ENCODE results near the gene WIPF3.

WIPF3 gene

GRCh38 chr7:29848941-29849340, 42.6 kb downstream of the WIPF3 start:
- DNase-seq: no peak

GRCh38 chr7:29851487-29851886, 45.2 kb downstream of the WIPF3 start:
- DNase-seq: no peak

GRCh38 chr7:29852457-29852856, 46.1 kb downstream of the WIPF3 start:
- no peak for DNase-seq

GRCh38 chr7:29853072-29853471, 46.8 kb downstream of the WIPF3 start:
- no peak for DNase-seq

GRCh38 chr7:29853789-29854188, 47.5 kb downstream of the WIPF3 start:
- DNase-seq: no peak

- no peak for DNase-seq
Measured at GRCh38 chr7:29854257-29854938, 48.1 kb downstream of the WIPF3 start.

GRCh38 chr7:29857654-29858053, 51.3 kb downstream of the WIPF3 start:
- no peak for DNase-seq

GRCh38 chr7:29858191-29858951, 52.1 kb downstream of the WIPF3 start:
- peak; percentile 16 for DNase-seq

- no peak for DNase-seq
Measured at GRCh38 chr7:29859104-29859503, 52.8 kb downstream of the WIPF3 start.

GRCh38 chr7:29859524-29860185, 53.3 kb downstream of the WIPF3 start:
- DNase-seq: no peak

GRCh38 chr7:29860186-29860585, 53.9 kb downstream of the WIPF3 start:
- no peak for DNase-seq

GRCh38 chr7:29861884-29862283, 55.6 kb downstream of the WIPF3 start:
- no peak for DNase-seq

GRCh38 chr7:29864656-29865055, 58.3 kb downstream of the WIPF3 start:
- DNase-seq: no peak

GRCh38 chr7:29865526-29865925, 59.2 kb downstream of the WIPF3 start:
- peak; percentile 90 for DNase-seq

GRCh38 chr7:29866490-29866930, 60.2 kb downstream of the WIPF3 start:
- peak; percentile 39 for DNase-seq

- DNase-seq: peak; percentile 81
Measured at GRCh38 chr7:29871787-29872398, 65.6 kb downstream of the WIPF3 start.

- no peak for DNase-seq
Measured at GRCh38 chr7:29873644-29874294, 67.5 kb downstream of the WIPF3 start.

GRCh38 chr7:29875741-29876140, 69.4 kb downstream of the WIPF3 start:
- no peak for DNase-seq

- no peak for DNase-seq
Measured at GRCh38 chr7:29877196-29877595, 70.9 kb downstream of the WIPF3 start.

- peak; percentile 48 for DNase-seq
Measured at GRCh38 chr7:29878081-29878688, 71.9 kb downstream of the WIPF3 start.

- DNase-seq: peak; percentile 51
Measured at GRCh38 chr7:29879609-29880008, 73.3 kb downstream of the WIPF3 start.

- DNase-seq: no peak
Measured at GRCh38 chr7:29881724-29882123, 75.4 kb downstream of the WIPF3 start.

Data from fibroblast of skin of back (primary cell).